ENCODE measurements around the gene TMEM39A. TPM values are rescaled to one million over a fixed set of nuclear protein-coding genes. Genes with fewer than 3 reads are reported as not detected.

TMEM39A gene
- total and polyA plus RNA-seq, 2 donors (not counting 3 experiments of a cell fraction or from before 2014, with no cell fraction given), result 44.6 to 56.0 TPM

DNA sequence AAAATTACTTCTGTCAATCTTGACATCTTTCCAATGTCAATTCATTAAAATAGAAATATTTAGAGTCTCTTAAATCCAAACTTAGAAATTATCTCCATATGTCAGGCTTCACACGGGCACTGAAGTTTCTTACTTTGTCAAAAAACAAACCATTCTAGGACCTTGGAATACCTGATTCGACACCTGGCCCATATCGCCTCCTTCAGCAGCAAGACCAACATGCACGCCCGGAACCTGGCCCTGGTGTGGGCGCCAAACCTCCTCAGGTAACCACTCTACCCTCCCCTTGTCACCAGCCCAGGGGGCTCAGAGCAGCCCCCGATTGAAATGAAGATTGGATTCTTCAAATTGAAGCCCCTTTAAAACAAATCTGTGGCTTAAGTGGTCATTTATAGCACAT lies 81.3 kb downstream of the TMEM39A start:
- no peaks in the 10 kb centered on the region for H3K9me3 ChIP-seq (replicated peaks; ENCODE audit: control insufficient read depth, insufficient read depth, low read length)
- dilution Hi-C loops (cut with MboI; ENCODE audit: extremely low pct_ligation_motif_present, low sequenced_read_pairs) (no loop called here), intact Hi-C loops (cut with micrococcal nuclease) (no loop called here)
- H3K9ac ChIP-seq (replicated peaks; ENCODE audit: extremely low read depth, insufficient read depth, low read length), result no peak overlapping the region
- FAIRE-seq, result no peak
- H3K36me3 ChIP-seq (ENCODE audit: control insufficient read depth in 2 of 2, extremely low read depth in 1 of 2, insufficient read depth in 2 of 2, low read length in 2 of 2), result peaks cover 4 to 32% of the 10 kb centered on the region in 2 experiments
- no peaks in the 10 kb centered on the region for H4K20me1 ChIP-seq (replicated peaks; ENCODE audit: control insufficient read depth, extremely low read depth, insufficient read depth, low read length)
- CTCF ChIA-PET, result no interaction called here
- POLR2A ChIA-PET, result no interaction called here
- no peaks in the 10 kb centered on the region for H3K79me2 ChIP-seq (ENCODE audit: control insufficient read depth, insufficient read depth, low read length)
- H3K4me2 ChIP-seq (ENCODE audit: insufficient read depth, low read length), result no peak overlapping the region
- TF ChIP-seq MAX (IDR thresholded peaks at IDR 0.05; ENCODE audit: insufficient read depth, insufficient read length) (no peak), GATA2 (IDR thresholded peaks at IDR 0.05; ENCODE audit: insufficient read depth, insufficient read length, low read depth, low read length) (no peak), EZH2 (IDR thresholded peaks at IDR 0.05; ENCODE audit: borderline replicate concordance, low read depth, low read length, severe bottlenecking) (no peak), POLR2AphosphoS5 (IDR thresholded peaks at IDR 0.05; ENCODE audit: insufficient read depth, low read depth, low read length) (no peak), FOS (IDR thresholded peaks at IDR 0.05; ENCODE audit: borderline replicate concordance, insufficient read depth, low read length) (no peak), CTCF (IDR thresholded peaks at IDR 0.05; ENCODE audit: extremely low read depth in 1 of 2, insufficient read depth in 1 of 2, low read depth in 1 of 2, low read length in 2 of 2) (no peak), POLR2A (IDR thresholded peaks at IDR 0.05; ENCODE audit: low read depth, low read length) (no peak), JUN (IDR thresholded peaks at IDR 0.05; ENCODE audit: borderline replicate concordance, insufficient read depth, insufficient read length, low read depth) (no peak), MYC (IDR thresholded peaks at IDR 0.05; ENCODE audit: low read depth, low read length) (no peak)
- H2AFZ ChIP-seq (ENCODE audit: low read depth, low read length), result no peak overlapping the region
- BruUV-seq (replicated peaks), result no TSS peak
- H3K4me3 ChIP-seq (replicated peaks in 1 of 3; ENCODE audit: insufficient read depth in 1 of 3, low read depth in 1 of 3, low read length in 3 of 3), result no peak overlapping the region
- no peaks in the 10 kb centered on the region for H3K9me1 ChIP-seq (replicated peaks; ENCODE audit: control insufficient read depth, extremely low read depth, insufficient read depth, low read length)
- H3K27ac ChIP-seq (ENCODE audit: insufficient read depth, low read depth, low read length), result no peak overlapping the region
- no peaks in the 10 kb centered on the region for H3K27me3 ChIP-seq (ENCODE audit: control insufficient read depth in 2 of 2, insufficient read depth in 2 of 2, low read length in 2 of 2)
- no peak for DNase-seq (ENCODE audit: low read depth, low spot score)
- H3K4me1 ChIP-seq (ENCODE audit: control insufficient read depth, extremely low read depth, insufficient read depth, low read length), result no peaks in the 10 kb centered on the region

All from endothelial cell of umbilical vein (primary cell).